ENCODE results near the gene WAPL.

DNA sequence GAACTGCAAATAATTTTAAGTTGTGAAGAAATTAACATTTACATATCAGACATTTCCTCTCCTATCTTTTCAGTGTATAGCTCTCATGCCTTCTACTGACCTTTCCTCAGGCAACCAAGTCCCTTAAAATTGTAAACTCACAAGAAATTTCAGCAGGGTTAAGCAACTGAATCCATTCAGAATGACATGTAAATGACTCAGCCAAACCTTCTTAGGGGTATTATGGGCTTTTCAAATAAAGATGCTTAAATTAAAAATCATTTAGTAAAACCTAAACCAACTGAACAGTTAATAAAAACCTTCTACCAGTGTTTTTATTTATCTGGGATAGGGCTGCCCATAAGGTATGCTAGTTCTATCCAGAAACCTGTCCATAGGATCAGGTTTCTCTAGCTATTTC, 20.7 kb downstream of the WAPL start:
- TF ChIP-seq, protein P1, sequence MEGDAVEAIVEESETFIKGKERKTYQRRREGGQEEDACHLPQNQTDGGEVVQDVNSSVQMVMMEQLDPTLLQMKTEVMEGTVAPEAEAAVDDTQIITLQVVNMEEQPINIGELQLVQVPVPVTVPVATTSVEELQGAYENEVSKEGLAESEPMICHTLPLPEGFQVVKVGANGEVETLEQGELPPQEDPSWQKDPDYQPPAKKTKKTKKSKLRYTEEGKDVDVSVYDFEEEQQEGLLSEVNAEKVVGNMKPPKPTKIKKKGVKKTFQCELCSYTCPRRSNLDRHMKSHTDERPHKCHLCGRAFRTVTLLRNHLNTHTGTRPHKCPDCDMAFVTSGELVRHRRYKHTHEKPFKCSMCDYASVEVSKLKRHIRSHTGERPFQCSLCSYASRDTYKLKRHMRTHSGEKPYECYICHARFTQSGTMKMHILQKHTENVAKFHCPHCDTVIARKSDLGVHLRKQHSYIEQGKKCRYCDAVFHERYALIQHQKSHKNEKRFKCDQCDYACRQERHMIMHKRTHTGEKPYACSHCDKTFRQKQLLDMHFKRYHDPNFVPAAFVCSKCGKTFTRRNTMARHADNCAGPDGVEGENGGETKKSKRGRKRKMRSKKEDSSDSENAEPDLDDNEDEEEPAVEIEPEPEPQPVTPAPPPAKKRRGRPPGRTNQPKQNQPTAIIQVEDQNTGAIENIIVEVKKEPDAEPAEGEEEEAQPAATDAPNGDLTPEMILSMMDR (conservative IDR thresholded peaks at IDR 0.05; ENCODE audit: low read depth, low read length): no peak
- TF ChIP-seq EZH2 (IDR thresholded peaks at IDR 0.05; ENCODE audit: low read length, unreplicated experiment): no peak
- TF ChIP-seq EZH2phosphoT487 (IDR thresholded peaks at IDR 0.05; ENCODE audit: borderline replicate concordance, low read length): no peak

Data from PC-3 (cell line).